SK-N-SH treated with all-trans-retinoic acid at 6 μM for 48 hours (cell line): Measurements from ENCODE around the gene TMEM245.

Source experiments
- ATAC-seq: fragments of 200-7000 bp; cut with Tn5 transposase; 3 replicates; pipeline ENCODE4 v1.9.1; 2020; ENCODE audit warnings: mild to moderate bottlenecking, moderate library complexity
- ARNTL ChIP-seq: fragments of 450-650 bp; formaldehyde crosslinking; IDR thresholded peaks from 2 replicates; pipeline ENCODE4 v1.5.0; 2020; ENCODE audit warnings: low read depth, mild to moderate bottlenecking, moderate library complexity, borderline replicate concordance
- BACH2 ChIP-seq: fragments of 250-450 bp; sonication (Bioruptor Pico); IDR thresholded peaks from 2 replicates; pipeline ENCODE4 v1.9.0; 2021; ENCODE audit warnings: mild to moderate bottlenecking, borderline replicate concordance
- CREB5 ChIP-seq: fragments of 250-450 bp; sonication (Bioruptor Pico); IDR thresholded peaks from 2 replicates; pipeline ENCODE4 v1.5.1; 2020; ENCODE audit warnings: low read depth, mild to moderate bottlenecking, moderate library complexity
- CSDC2 ChIP-seq: fragments of 250-450 bp; sonication (Bioruptor Pico); IDR thresholded peaks from 2 replicates; pipeline ENCODE4 v1.5.0; 2020; ENCODE audit warnings: mild to moderate bottlenecking, moderate library complexity
- CSRNP3 ChIP-seq: fragments of 250-450 bp; sonication (Bioruptor Pico); IDR thresholded peaks from 2 replicates; pipeline ENCODE4 v1.5.1; 2021; ENCODE audit warnings: mild to moderate bottlenecking, moderate library complexity
- ESRRG ChIP-seq: fragments of 250-450 bp; sonication (Bioruptor Pico); IDR thresholded peaks from 2 replicates; pipeline ENCODE4 v1.6.1; 2021; ENCODE audit warnings: mild to moderate bottlenecking
- GLIS3 ChIP-seq: fragments of 250-450 bp; sonication (Bioruptor Pico); IDR thresholded peaks from 2 replicates; pipeline ENCODE4 v1.5.0; 2020; ENCODE audit warnings: mild to moderate bottlenecking, moderate library complexity
- ISL1 ChIP-seq: fragments of 250-450 bp; sonication (Bioruptor Pico); IDR thresholded peaks from 2 replicates; pipeline ENCODE4 v2.1.2; 2022; ENCODE audit warnings: mild to moderate bottlenecking, moderate library complexity
- RARB ChIP-seq: fragments of 250-450 bp; sonication (Bioruptor Pico); IDR thresholded peaks from 2 replicates; pipeline ENCODE4 v1.8.0; 2021; ENCODE audit warnings: mild to moderate bottlenecking, moderate library complexity
- SNAI2 ChIP-seq: fragments of 250-450 bp; sonication (Bioruptor Pico); IDR thresholded peaks from 2 replicates; pipeline ENCODE4 v1.5.0; 2020; ENCODE audit warnings: mild to moderate bottlenecking, moderate library complexity
- TSHZ2 ChIP-seq: fragments of 250-450 bp; sonication (Bioruptor Pico); IDR thresholded peaks from 2 replicates; pipeline ENCODE4 v1.5.0; 2020; ENCODE audit warnings: mild to moderate bottlenecking, moderate library complexity
- ZFP3 ChIP-seq: fragments of 250-450 bp; sonication (Bioruptor Pico); IDR thresholded peaks from 2 replicates; pipeline ENCODE4 v1.5.0; 2020; ENCODE audit warnings: mild to moderate bottlenecking, moderate library complexity
- ZFP30 ChIP-seq: fragments of 450-650 bp; formaldehyde crosslinking; IDR thresholded peaks from 2 replicates; pipeline ENCODE4 v1.5.0; 2022; ENCODE audit warnings: mild to moderate bottlenecking, moderate library complexity
- ZNF70 ChIP-seq: fragments of 450-650 bp; formaldehyde crosslinking; IDR thresholded peaks from 2 replicates; pipeline ENCODE4 v1.5.0; 2020; ENCODE audit warnings: mild to moderate bottlenecking, moderate library complexity

TMEM245 gene

GRCh38 chr9:109107402-109108240 lies 12.1 kb downstream of the TMEM245 start:
- peak; percentile 80 for ATAC-seq
- no peak for TF ChIP-seq BACH2 (CRISPR knock-in tag)
- TF ChIP-seq ISL1 (CRISPR knock-in tag), result 0 out of 2 replicates have a peak, but pooled peaks have one; percentile 7

GRCh38 chr9:109101810-109102209 lies 17.9 kb downstream of the TMEM245 start:
- TF ChIP-seq CSRNP3 (CRISPR knock-in tag), result no peak
- TF ChIP-seq ISL1 (CRISPR knock-in tag), result peak; percentile 69
- peak; percentile 48 for ATAC-seq

GRCh38 chr9:109101202-109101595 lies 18.5 kb downstream of the TMEM245 start:
- TF ChIP-seq GLIS3 (CRISPR knock-in tag), result no peak
- TF ChIP-seq TSHZ2 (CRISPR knock-in tag), result no peak
- no peak for ATAC-seq

- ATAC-seq, result no peak
- TF ChIP-seq ZFP30 (CRISPR knock-in tag) (no peak), ARNTL (CRISPR knock-in tag) (no peak), CREB5 (CRISPR knock-in tag) (no peak), CSRNP3 (CRISPR knock-in tag) (no peak), RARB (CRISPR knock-in tag) (no peak), ESRRG (CRISPR knock-in tag) (no peak), ZNF70 (no peak)
- TF ChIP-seq, all 23 proteins: peak for 0
Observed at GRCh38 chr9:109100543-109101201, 19.1 kb downstream of the TMEM245 start.

- TF ChIP-seq SNAI2 (no peak), CSDC2 (no peak), ZFP30 (CRISPR knock-in tag) (no peak), ZFP3 (CRISPR knock-in tag) (no peak), CSRNP3 (CRISPR knock-in tag) (no peak)
- ATAC-seq, result no peak; the same call in 1 of the 3 replicates
Observed at GRCh38 chr9:109098960-109099308, 20.8 kb downstream of the TMEM245 start.
